Subcutaneous adipose tissue (tissue), 4 donors: ENCODE measurements around the gene VEGFA. TPM values are rescaled to one million over a fixed set of nuclear protein-coding genes. Genes with fewer than 3 reads are reported as not detected.

Source experiments
- total RNA-seq, 4 donors: library from RNA; depleted of rRNA; stranded (reverse); fragments of >200 nt; gene quantifications; one replicate each; pipeline ENCODE4 v1.1.0, GENCODE V29; 2016
- TF ChIP-seq, protein P1 (sequence below): fragments of 450-650 bp; IDR thresholded peaks from one replicate; pipeline ENCODE4 v1.5.1; 2016; ENCODE audit warnings: low read depth, mild to moderate bottlenecking, control low read depth, antibody characterized with exemption, moderate library complexity

VEGFA gene
- total RNA-seq, 4 donors from 2014 or later = 195 to 909 (median 398) TPM

DNA sequence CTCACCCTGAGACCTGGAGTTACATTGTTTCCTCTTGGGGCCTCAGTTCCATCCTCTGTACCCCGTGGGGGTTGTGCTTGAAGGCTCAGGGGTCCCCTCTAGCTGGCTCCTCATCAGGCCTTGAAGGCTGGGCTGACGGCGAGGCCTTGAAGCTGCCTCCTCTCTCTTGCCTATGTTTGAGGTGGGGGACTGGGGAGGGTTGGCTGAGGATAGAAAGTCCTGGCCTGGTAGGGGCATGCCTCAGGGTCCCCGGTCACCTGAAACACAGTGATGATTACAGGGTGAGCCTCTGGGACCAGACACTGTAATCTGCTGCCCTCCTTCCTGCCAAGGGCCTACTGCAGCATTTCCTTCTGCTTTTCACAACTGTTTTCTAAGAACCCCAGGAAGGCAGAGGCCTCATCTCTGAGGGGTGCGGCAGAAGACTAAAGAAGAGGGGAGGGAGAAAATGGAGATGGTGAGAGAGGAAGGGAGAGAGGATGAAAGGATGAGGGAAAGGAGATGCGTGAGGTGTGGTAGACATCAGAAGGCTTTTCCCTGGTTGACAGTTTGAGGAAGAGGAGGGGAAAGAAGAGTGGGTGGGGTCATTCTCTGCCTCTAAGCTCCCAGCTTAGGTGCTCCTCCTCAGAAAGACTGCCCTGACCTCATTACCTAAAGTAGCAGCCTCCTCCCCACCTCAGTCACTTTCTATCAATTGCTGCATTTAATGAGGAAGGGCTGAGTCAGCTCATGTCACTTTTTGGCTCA lies 29.7 kb downstream of the VEGFA start:
- TF ChIP-seq, protein P1, sequence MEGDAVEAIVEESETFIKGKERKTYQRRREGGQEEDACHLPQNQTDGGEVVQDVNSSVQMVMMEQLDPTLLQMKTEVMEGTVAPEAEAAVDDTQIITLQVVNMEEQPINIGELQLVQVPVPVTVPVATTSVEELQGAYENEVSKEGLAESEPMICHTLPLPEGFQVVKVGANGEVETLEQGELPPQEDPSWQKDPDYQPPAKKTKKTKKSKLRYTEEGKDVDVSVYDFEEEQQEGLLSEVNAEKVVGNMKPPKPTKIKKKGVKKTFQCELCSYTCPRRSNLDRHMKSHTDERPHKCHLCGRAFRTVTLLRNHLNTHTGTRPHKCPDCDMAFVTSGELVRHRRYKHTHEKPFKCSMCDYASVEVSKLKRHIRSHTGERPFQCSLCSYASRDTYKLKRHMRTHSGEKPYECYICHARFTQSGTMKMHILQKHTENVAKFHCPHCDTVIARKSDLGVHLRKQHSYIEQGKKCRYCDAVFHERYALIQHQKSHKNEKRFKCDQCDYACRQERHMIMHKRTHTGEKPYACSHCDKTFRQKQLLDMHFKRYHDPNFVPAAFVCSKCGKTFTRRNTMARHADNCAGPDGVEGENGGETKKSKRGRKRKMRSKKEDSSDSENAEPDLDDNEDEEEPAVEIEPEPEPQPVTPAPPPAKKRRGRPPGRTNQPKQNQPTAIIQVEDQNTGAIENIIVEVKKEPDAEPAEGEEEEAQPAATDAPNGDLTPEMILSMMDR = no peak

DNA sequence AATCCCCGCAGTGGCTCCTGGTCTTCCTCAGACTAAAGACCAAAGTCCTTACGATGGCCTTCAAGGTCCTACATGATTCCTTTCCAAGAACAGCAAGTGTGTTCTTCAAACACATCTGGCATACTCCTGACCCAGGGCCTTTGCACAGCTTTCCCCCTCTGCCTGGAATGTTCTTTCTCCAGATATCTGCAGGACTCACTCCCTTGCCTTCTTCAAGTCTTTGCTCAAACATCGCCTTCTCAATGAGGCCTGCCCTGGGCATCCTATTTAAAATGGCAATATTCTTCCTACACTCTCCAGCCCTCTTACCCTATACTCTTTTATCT lies 30.2 kb downstream of the VEGFA start:
- TF ChIP-seq, protein P1 = no peak

GRCh38 chr6:43800746-43801494 lies 30.9 kb downstream of the VEGFA start:
- TF ChIP-seq, protein P1 = no peak

DNA sequence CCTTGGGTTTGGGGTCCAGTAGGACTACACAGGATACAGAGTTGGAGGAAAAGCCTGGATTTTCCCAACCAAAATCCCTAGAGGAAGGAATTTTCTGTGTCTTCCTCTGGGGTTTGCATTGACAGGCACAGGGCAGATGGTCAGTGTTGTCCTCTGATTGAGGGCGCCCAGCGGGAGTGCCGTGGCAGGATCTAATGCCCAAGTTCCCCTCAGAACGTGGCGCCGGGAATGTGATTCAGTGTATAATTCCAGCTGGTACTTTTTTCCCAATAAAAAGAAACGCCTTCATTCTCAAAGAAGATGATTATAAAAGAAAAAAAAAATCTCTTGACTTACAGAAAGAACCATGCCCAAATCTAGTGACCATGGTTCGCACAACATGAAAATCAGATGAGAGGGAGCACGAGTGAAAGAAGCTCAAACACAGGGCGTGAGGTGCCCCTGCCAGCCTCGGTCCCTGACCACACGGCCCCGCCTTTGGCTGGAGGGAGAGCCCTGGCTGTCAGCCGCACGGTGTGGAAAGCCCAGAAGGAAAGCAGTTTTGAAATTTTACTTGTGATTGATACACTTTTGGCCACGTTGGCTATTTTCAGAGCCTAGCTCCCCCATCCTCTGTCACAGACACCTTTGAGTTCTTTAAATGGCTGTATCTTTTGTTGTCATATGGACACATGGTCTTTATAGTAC lies 31.6 kb downstream of the VEGFA start:
- TF ChIP-seq, protein P1 = no peak

DNA sequence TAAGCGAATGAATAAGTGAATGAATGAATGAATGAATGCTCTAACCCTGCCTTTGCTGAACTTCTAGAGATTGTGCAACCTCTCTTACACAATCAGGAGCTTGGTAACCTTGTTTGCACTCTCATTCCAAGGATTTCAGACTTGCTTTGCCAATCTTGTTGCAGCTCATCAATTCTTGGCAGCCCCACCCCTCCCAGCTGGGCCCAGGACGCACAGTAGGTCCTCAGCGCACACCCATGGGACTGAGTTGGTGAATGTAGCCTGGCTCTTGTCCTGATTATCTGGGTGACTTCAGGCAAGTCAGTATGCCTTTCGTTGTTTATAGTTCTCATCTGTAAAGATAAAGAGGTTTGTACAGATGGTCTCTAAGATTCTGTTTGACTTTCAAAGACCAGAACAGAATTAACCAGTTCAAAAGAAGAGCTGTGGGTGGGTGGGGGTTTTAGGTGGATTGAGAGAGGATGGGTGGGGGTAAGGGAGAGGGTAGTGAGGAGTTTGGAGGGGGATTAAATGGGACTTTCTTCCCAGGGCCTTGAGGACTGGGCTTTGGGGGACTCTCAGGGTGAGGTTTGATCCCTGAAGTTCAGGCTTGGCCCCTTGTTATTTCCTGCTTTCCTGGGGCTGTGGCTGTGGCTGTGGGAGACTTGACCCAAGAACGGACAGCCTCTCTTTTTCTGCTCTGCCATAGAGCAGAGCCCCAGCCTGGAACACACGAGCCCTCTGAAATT lies 33.2 kb downstream of the VEGFA start:
- TF ChIP-seq, protein P1 = no peak

DNA sequence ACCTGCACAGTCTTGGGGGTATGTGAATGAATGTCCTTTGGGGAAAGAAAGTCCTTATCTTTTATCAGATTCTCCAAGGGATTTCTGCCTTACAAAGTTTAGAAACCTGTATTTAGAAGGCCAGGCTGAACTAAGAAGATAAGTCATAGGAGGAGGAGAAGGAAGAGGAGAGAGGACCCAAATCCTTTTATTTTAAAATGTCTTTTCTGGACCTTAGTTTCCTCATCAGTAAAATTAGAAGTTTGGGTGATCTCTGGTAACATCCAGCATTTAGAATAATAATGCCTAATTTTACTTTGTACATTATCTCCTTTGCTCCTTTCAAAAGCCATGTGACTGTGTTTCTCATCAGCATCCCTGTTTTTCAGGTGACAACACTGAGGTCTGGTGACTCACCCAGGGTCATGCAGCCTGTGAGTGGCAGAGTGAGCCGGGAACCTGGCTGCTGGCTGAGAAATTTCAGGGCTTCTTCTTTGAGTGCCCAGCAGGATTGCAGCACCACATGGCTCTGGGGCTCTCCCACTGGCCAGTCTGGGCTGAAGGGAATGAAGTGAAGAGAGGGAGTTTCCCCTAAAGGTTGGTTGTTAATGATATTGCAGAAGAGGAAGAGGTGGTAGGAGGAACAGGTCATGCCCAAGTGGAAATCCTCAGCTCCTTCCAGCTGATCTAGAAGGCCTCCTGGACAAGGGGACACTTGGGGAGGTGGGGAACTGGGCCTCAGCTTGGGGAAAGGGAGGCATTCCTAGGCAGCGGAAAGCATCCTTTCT lies 34.0 kb downstream of the VEGFA start:
- TF ChIP-seq, protein P1 = no peak
